DND-41 (cell line): ENCODE measurements around the gene SMIM3.
"Not testable (repeated sequence)": the region's sequence is repeated elsewhere in the genome, so short reads cannot be mapped to it uniquely, and the experiment has no call there.

Experiments
- CTCF ChIP-seq: IDR thresholded peaks from 2 replicates; pipeline ENCODE4 v1.5.1; 2012; ENCODE audit warnings: borderline replicate concordance, low read length, moderate library complexity, mild to moderate bottlenecking; ENCODE audit not compliant: poor library complexity, severe bottlenecking; ENCODE audit errors: extremely low read depth
- EZH2 ChIP-seq: IDR thresholded peaks from 3 replicates; pipeline ENCODE4 v1.6.1; 2012; ENCODE audit warnings: borderline replicate concordance, low read depth, mild to moderate bottlenecking, moderate library complexity, low read length, inconsistent platforms; ENCODE audit not compliant: severe bottlenecking

GRCh38 chr5:150831821-150832220 lies 53.3 kb downstream of the SMIM3 start:
- not testable (repeated sequence) for TF ChIP-seq EZH2, CTCF
